K562 (cell line): ENCODE results near the gene LMAN2. TPM values are rescaled to one million over a fixed set of nuclear protein-coding genes. Genes with fewer than 3 reads are reported as not detected.

Source experiments
- ATAC-seq: fragments of 200-7000 bp; cut with Tn5 transposase; 3 replicates; pipeline ENCODE4 v1.9.1; 2020; ENCODE audit warnings: moderate library complexity
- BruUV-seq: library from RNA; stranded (reverse); fragments of 400-500 nt; replicated peaks from 2 replicates; lab custom pipeline; 2021; lab: Mats Ljungman, UMichigan
- CTCF ChIA-PET: fragments of 300-600 bp; formaldehyde crosslinking; extraction: SDS; loops from one replicate; lab custom pipeline; 2021; ENCODE audit warnings: low intra/inter-chr PET ratio; lab: Yijun Ruan, JAX
- POLR2A ChIA-PET: fragments of 300-600, 350-650 bp; sonication (Branson Sonifier 250); formaldehyde crosslinking; extraction: SDS; loops from one replicate; lab custom pipeline; 2021; ENCODE audit warnings: antibody characterized with exemption, inconsistent platforms; lab: Yijun Ruan, JAX
- DNase-seq, 4 experiments: peaks; one replicate each; pipeline versions ENCODE4 v3.0.0 to v3.0.0-alpha.2; 2011 to 2018; ENCODE audit warnings: low spot score in 3 of 4, mixed read lengths in 3 of 4; ENCODE audit errors: extremely low read depth in 1 of 4
- FAIRE-seq: peaks from 2 replicates; lab custom pipeline; 2011; peaks lifted over from hg19 to GRCh38; lab: Jason Lieb, UNC
- H2AFZ ChIP-seq: 2 replicates; pipeline ENCODE4 v1.6.0; 2011; ENCODE audit warnings: low read depth, low read length, control low read depth, inconsistent platforms
- H3K27ac ChIP-seq: fragments of 200-600 bp; 3 replicates; pipeline ENCODE4 v1.8.0; 2011; ENCODE audit warnings: low read depth, mild to moderate bottlenecking, control low read depth, inconsistent platforms, low read length, moderate library complexity, mixed read lengths; ENCODE audit errors: extremely low read depth
- H3K27me3 ChIP-seq, 2 experiments: fragments of 300-600 bp in 1 of 2; 2 replicates in 1 of 2; 3 replicates in 1 of 2; pipeline versions ENCODE4 v1.6.0 to v1.8.0; 2011; ENCODE audit warnings: inconsistent platforms in 2 of 2, low read length in 2 of 2, mild to moderate bottlenecking in 1 of 2, mixed read lengths in 1 of 2, moderate library complexity in 1 of 2; ENCODE audit not compliant: control insufficient read depth in 2 of 2, insufficient read depth in 2 of 2
- H3K36me3 ChIP-seq: fragments of 300-600 bp; 3 replicates; pipeline ENCODE4 v1.8.0; 2011; ENCODE audit warnings: mild to moderate bottlenecking, low read length, inconsistent platforms; ENCODE audit not compliant: control insufficient read depth, insufficient read depth
- H3K4me1 ChIP-seq, 2 experiments: fragments of 200-600 bp in 1 of 2; replicated peaks in 1 of 2; 2 replicates in 1 of 2; 3 replicates in 1 of 2; pipeline versions ENCODE4 v1.5.1 to v1.8.0; 2011; ENCODE audit warnings: inconsistent platforms in 2 of 2, low read length in 2 of 2, mild to moderate bottlenecking in 1 of 2, mixed read lengths in 1 of 2, moderate library complexity in 1 of 2; ENCODE audit not compliant: control insufficient read depth in 2 of 2, insufficient read depth in 2 of 2
- H3K4me2 ChIP-seq: 2 replicates; pipeline ENCODE4 v1.6.1; 2011; ENCODE audit warnings: low read length, control low read depth, inconsistent platforms, mixed read lengths; ENCODE audit not compliant: insufficient read depth
- H3K4me3 ChIP-seq: fragments of 200-600 bp; sonication (generic), shearing (Covaris generic); 2 replicates; pipeline ENCODE4 v1.5.1; 2016; ENCODE audit warnings: control low read depth, inconsistent platforms
- H3K79me2 ChIP-seq: fragments of 200-600 bp; 3 replicates; pipeline ENCODE4 v1.8.0; 2011; ENCODE audit warnings: low read length, inconsistent platforms; ENCODE audit not compliant: control insufficient read depth, insufficient read depth
- H3K9ac ChIP-seq, 2 experiments: 2 replicates each; pipeline versions ENCODE4 v1.6.0 to v1.6.1; 2011; ENCODE audit warnings: low read depth in 2 of 2, low read length in 2 of 2, control low read depth in 1 of 2, inconsistent platforms in 1 of 2, mild to moderate bottlenecking in 1 of 2, mixed read lengths in 1 of 2; ENCODE audit not compliant: insufficient read depth in 1 of 2
- H3K9me1 ChIP-seq: one replicate; pipeline ENCODE4 v1.6.0; 2011; ENCODE audit warnings: inconsistent platforms, mild to moderate bottlenecking, low read length, moderate library complexity; ENCODE audit not compliant: control insufficient read depth, insufficient read depth
- H3K9me3 ChIP-seq: replicated peaks from 2 replicates; pipeline ENCODE4 v1.5.1; 2011; ENCODE audit warnings: low read depth, low read length, inconsistent platforms; ENCODE audit not compliant: control insufficient read depth, insufficient read depth
- H4K20me1 ChIP-seq: replicated peaks from 2 replicates; pipeline ENCODE4 v1.6.1; 2011; ENCODE audit warnings: low read length, inconsistent platforms, mixed read lengths; ENCODE audit not compliant: control insufficient read depth, insufficient read depth
- ATF1 ChIP-seq, 2 experiments: fragments of 450-650 bp in 1 of 2; IDR thresholded peaks; 2 replicates each; pipeline ENCODE4 v1.6.1; 2016; ENCODE audit warnings: missing compliant biosample characterization in 1 of 2, missing genetic modification characterization in 1 of 2
- E2F6 ChIP-seq, 2 experiments: IDR thresholded peaks; 2 replicates each; pipeline ENCODE4 v1.6.1; 2011; ENCODE audit warnings: borderline replicate concordance in 1 of 2, control low read depth in 1 of 2, low read depth in 1 of 2, low read length in 1 of 2, mild to moderate bottlenecking in 1 of 2, mixed read lengths in 1 of 2, moderate library complexity in 1 of 2; ENCODE audit not compliant: insufficient read depth in 1 of 2, insufficient read length in 1 of 2, poor library complexity in 1 of 2, severe bottlenecking in 1 of 2; ENCODE audit errors: extremely low read depth in 1 of 2
- EZH2 ChIP-seq: IDR thresholded peaks from 2 replicates; pipeline ENCODE4 v1.6.1; 2012; ENCODE audit warnings: low read depth, mild to moderate bottlenecking, inconsistent platforms, low read length, borderline replicate concordance
- GABPB1 ChIP-seq: sonication (generic); formaldehyde crosslinking; IDR thresholded peaks from 2 replicates; pipeline ENCODE4 v1.8.0; 2022; ENCODE audit warnings: mild to moderate bottlenecking, missing genetic modification reagents
- HMG20B ChIP-seq: fragments of 250-450 bp; sonication (Bioruptor Pico); IDR thresholded peaks from 2 replicates; pipeline ENCODE4 v1.5.0; 2021; ENCODE audit warnings: mild to moderate bottlenecking
- HNRNPH1 ChIP-seq: fragments of 200-400 bp; formaldehyde crosslinking; optimal IDR thresholded peaks from 2 replicates; pipeline ENCODE3; 2017; ENCODE audit warnings: low read depth, mild to moderate bottlenecking, low read length, moderate library complexity
- VEZF1 ChIP-seq: fragments of 200-800 bp; sonication (Bioruptor generic); IDR thresholded peaks from 2 replicates; pipeline ENCODE4 v1.6.1; 2017; ENCODE audit warnings: missing genetic modification characterization, missing compliant biosample characterization
- ZBTB7A ChIP-seq: IDR thresholded peaks from 2 replicates; pipeline ENCODE4 v1.6.1; 2011; ENCODE audit warnings: low read depth, mild to moderate bottlenecking, low read length, moderate library complexity, borderline replicate concordance; ENCODE audit not compliant: control insufficient read depth
- ZC3H4 ChIP-seq: sonication (generic); formaldehyde crosslinking; IDR thresholded peaks from 2 replicates; pipeline ENCODE4 v1.9.0; 2021; ENCODE audit warnings: missing genetic modification reagents, borderline replicate concordance
- ZNF3 ChIP-seq: fragments of 250-450 bp; sonication (Bioruptor Pico); IDR thresholded peaks from 2 replicates; pipeline ENCODE4 v1.5.0; 2021; ENCODE audit warnings: mild to moderate bottlenecking, moderate library complexity
- ZNF584 ChIP-seq: fragments of 200-800 bp; sonication (Bioruptor generic); IDR thresholded peaks from 2 replicates; pipeline ENCODE4 v1.6.1; 2016; ENCODE audit warnings: low read depth, mild to moderate bottlenecking, missing genetic modification characterization, missing compliant biosample characterization
- WGBS: fragments of 100-300 bp; shearing (Covaris generic); methylation state at CpG from one replicate; pipeline ENCODE4 v1.1.6; 2016; ENCODE audit warnings: low coverage, mixed read lengths; ENCODE audit not compliant: insufficient coverage; ENCODE audit errors: missing lambda C conversion rate; 5-methylcytosine and 5-hydroxymethylcytosine counted together
- in situ Hi-C: fragments of 300-500 bp; cut with MboI; formaldehyde crosslinking; loops from 4 replicates; pipeline ENCODE4 v1.15.0; 2018; ENCODE audit warnings: inconsistent platforms, mixed read lengths
- intact Hi-C: fragments of 100-400 bp; cut with micrococcal nuclease; formaldehyde crosslinking; loops from 2 replicates; pipeline ENCODE4 v1.14.2; 2022
- polyA plus RNA-seq, 8 experiments: library from polyadenylated mRNA; depleted of rRNA in 4 of 8; stranded (reverse) in 5 of 8; unstranded in 3 of 8; fragments of >200 nt; fragmentation: Nextera tagmentation in 2 of 8; fragmentation: Illumina TruSeq in 1 of 8; extraction: Ambion mirVana in 2 of 8; extraction: Trizol in 1 of 8; gene quantifications; 2 replicates each; pipeline versions ENCODE4 v1.2.1 to v1.2.3, GENCODE V29; 2011 to 2014; ENCODE audit warnings: inconsistent platforms in 1 of 8, missing spikeins in 1 of 8
- total RNA-seq, 7 experiments: library from RNA; depleted of rRNA in 6 of 7; stranded (reverse); fragments of >200 nt in 6 of 7; fragmentation: Illumina TruSeq in 2 of 7; extraction: Trizol in 2 of 7; gene quantifications; 2 replicates each; pipeline versions ENCODE4 v1.2.1 to v1.2.3, GENCODE V29; 2011 to 2021; ENCODE audit warnings: low replicate concordance in 1 of 7

The LMAN2 gene
- total and polyA plus RNA-seq, 9 of the 15 experiments (the other 6 are each of a cell fraction or from before 2014, with no cell fraction given): 2.7 to 254 (median 136) TPM

- H3K9me1 ChIP-seq: no peaks in the 10 kb centered on the region
- no peak for FAIRE-seq
- H3K36me3 ChIP-seq: peaks cover 62% of the 10 kb centered on the region
- peak within 1 kb of the TSS; percentile 94 for H3K4me2 ChIP-seq
- BruUV-seq: TSS peak; percentile 76
- ATAC-seq: peak; percentile 75
- H3K9ac ChIP-seq: peak within 1 kb of the TSS; percentile 93 to 99
- in situ Hi-C loops (no loop called here), intact Hi-C loops (loop anchor here (5.0 kb wide), 1 partner anchor 171 kb away; the partner anchor contains the start of gene NSD1)
- H3K4me3 ChIP-seq: peak within 1 kb of the TSS; percentile 88
- peaks cover 29 to 36% of the 10 kb centered on the region in 2 experiments for H3K4me1 ChIP-seq
- peaks cover 10% of the 10 kb centered on the region for H4K20me1 ChIP-seq
- 0% methylated on average over 64 of the region's 100 CpGs for WGBS
- CTCF ChIA-PET: no interaction called here
- POLR2A ChIA-PET: interaction anchor here (0.6 to 1.9 kb wide), 6 partner anchors 9 to 835 kb away, joined by 3 to 4 read pairs (median 4); partner anchors contain the start of gene LMAN2
- peak within 1 kb of the TSS; percentile 86 for H2AFZ ChIP-seq
- H3K79me2 ChIP-seq: peaks cover 48% of the 10 kb centered on the region
- H3K27ac ChIP-seq: peak within 1 kb of the TSS; percentile 89
- peak; percentile 92 to 93 (median 92) for DNase-seq
- H3K9me3 ChIP-seq: no peaks in the 10 kb centered on the region
- no peaks in the 10 kb centered on the region for H3K27me3 ChIP-seq
- no peak for TF ChIP-seq ZNF584 (CRISPR knock-in tag)
- TF ChIP-seq EZH2: no peak
- TF ChIP-seq ATF1 (CRISPR knock-in tag; IDR thresholded peaks at IDR 0.05): no peak; the same call in 1 of the 2 replicates
- peak; percentile 80 for TF ChIP-seq ATF1 (tag; IDR thresholded peaks at IDR 0.05)
- TF ChIP-seq HMG20B (CRISPR knock-in tag): no peak
- TF ChIP-seq GABPB1 (CRISPR knock-in tag): peak; percentile 93
- TF ChIP-seq ZC3H4 (CRISPR knock-in tag): no peak
- peak; percentile 92 for TF ChIP-seq ZBTB7A
- no peak for TF ChIP-seq ZNF3 (CRISPR knock-in tag)
- TF ChIP-seq E2F6 (IDR thresholded peaks at IDR 0.05; ENCODE audit: borderline replicate concordance in 1 of 2, extremely low read depth in 1 of 2, insufficient read depth in 1 of 2, insufficient read length in 1 of 2, low read depth in 1 of 2, low read length in 1 of 2, poor library complexity in 1 of 2, severe bottlenecking in 1 of 2): peak; percentile 31 to 36
- TF ChIP-seq HNRNPH1: no peak
- TF ChIP-seq VEZF1 (CRISPR knock-in tag): peak; percentile 90
Measured at GRCh38 chr5:177303121-177303924, 48.1 kb downstream of the LMAN2 start, which contains the start of the genes PRELID1 and RAB24. TSS of gene PRELID1 (plus strand) at chr5:177303799. CDS start at chr5:177303986, 187 bp downstream. TSS of gene RAB24 (minus strand) at chr5:177303719. CDS start at chr5:177303288, 431 bp downstream.
